Sigmoid colon (tissue), 4 donors: Measurements from ENCODE around the gene PER2.

Source experiments
- CTCF ChIP-seq, 4 experiments: fragments of 450-650 bp in 3 of 4; fragments of 200-600 bp in 1 of 4; IDR thresholded peaks; one replicate each; pipeline ENCODE4 v1.5.1; 2016 to 2019; ENCODE audit warnings: antibody characterized with exemption in 4 of 4, mild to moderate bottlenecking in 3 of 4, moderate library complexity in 2 of 4
- POLR2AphosphoS5 ChIP-seq, 4 donors: sonication (generic); formaldehyde crosslinking; IDR thresholded peaks; one replicate each; pipeline ENCODE4 v1.6.1; 2017; ENCODE audit warnings: antibody characterized with exemption in 4 of 4

- TF ChIP-seq CTCF (IDR thresholded peaks at IDR 0.05) (no peak), POLR2AphosphoS5 (IDR thresholded peaks at IDR 0.05) (no peak)
Measured at GRCh38 chr2:238265605-238266004, 22.8 kb downstream of the PER2 start.
